IMR-90 (cell line): ENCODE results near the gene TNRC6B.

Source experiments
- BHLHE40 ChIP-seq: fragments of 150-350 bp; IDR thresholded peaks from 2 replicates; pipeline ENCODE4 v1.6.1; 2016; ENCODE audit warnings: mild to moderate bottlenecking, low read depth, low read length
- CEBPB ChIP-seq: IDR thresholded peaks from 2 replicates; pipeline ENCODE4 v1.6.1; 2012; ENCODE audit warnings: low read depth, low read length, improper control_type of control experiment
- MAFK ChIP-seq: IDR thresholded peaks from 2 replicates; pipeline ENCODE4 v1.6.1; 2012; ENCODE audit warnings: low read depth, low read length, improper control_type of control experiment
- MAZ ChIP-seq: IDR thresholded peaks from 2 replicates; pipeline ENCODE4 v1.6.1; 2012; ENCODE audit warnings: low read depth, mild to moderate bottlenecking, low read length, improper control_type of control experiment, moderate library complexity, borderline replicate concordance
- MXI1 ChIP-seq: IDR thresholded peaks from 2 replicates; pipeline ENCODE4 v1.6.1; 2012; ENCODE audit warnings: low read depth, mild to moderate bottlenecking, low read length, moderate library complexity, borderline replicate concordance
- POLR2A ChIP-seq: IDR thresholded peaks from 2 replicates; pipeline ENCODE4 v1.6.1; 2012; ENCODE audit warnings: mild to moderate bottlenecking, low read depth, low read length
- RAD21 ChIP-seq: IDR thresholded peaks from 2 replicates; pipeline ENCODE4 v1.6.1; 2012; ENCODE audit warnings: low read length, improper control_type of control experiment
- RCOR1 ChIP-seq: IDR thresholded peaks from 2 replicates; pipeline ENCODE4 v1.6.1; 2012; ENCODE audit warnings: mild to moderate bottlenecking, low read length, improper control_type of control experiment; ENCODE audit not compliant: insufficient replicate concordance
- SMC3 ChIP-seq: fragments of 150-350 bp; IDR thresholded peaks from 2 replicates; pipeline ENCODE4 v1.6.1; 2016; ENCODE audit warnings: low read depth, mild to moderate bottlenecking, antibody characterized with exemption, low read length, moderate library complexity
- USF2 ChIP-seq: fragments of 150-350 bp; IDR thresholded peaks from 2 replicates; pipeline ENCODE4 v1.6.1; 2017; ENCODE audit warnings: mild to moderate bottlenecking, antibody characterized with exemption, low read length, low read depth
- TF ChIP-seq, protein P1 (sequence below): conservative IDR thresholded peaks from 2 replicates; pipeline ENCODE4 v1.5.1; 2012; ENCODE audit warnings: mild to moderate bottlenecking, low read depth, low read length, improper control_type of control experiment
- TF ChIP-seq, protein P2 (sequence below): fragments of 150-350 bp; IDR thresholded peaks from 2 replicates; pipeline ENCODE4 v1.6.1; 2016; ENCODE audit warnings: low read depth, mild to moderate bottlenecking, low read length, moderate library complexity, borderline replicate concordance

DNA sequence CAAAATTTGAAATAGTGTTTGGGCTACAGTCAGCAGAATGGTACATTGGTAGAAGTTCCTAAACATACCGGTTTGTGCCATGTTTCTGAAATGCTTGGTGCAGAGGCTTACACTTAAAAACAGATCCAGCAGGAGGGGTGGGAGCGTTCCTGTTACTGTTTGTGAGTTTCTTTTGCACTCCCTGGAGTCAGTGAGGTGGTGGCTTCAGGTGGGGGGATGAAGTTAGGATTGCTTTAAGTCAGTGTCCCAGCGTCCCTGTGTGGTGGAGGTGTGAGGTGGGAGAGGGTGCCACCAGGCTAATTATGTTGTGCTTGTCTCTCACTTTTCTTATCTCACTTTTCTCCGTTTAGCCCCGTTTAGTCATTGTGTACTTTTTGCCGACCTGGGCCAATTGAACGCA lies 9.7 kb downstream of the TNRC6B start:
- TF ChIP-seq, protein P1, sequence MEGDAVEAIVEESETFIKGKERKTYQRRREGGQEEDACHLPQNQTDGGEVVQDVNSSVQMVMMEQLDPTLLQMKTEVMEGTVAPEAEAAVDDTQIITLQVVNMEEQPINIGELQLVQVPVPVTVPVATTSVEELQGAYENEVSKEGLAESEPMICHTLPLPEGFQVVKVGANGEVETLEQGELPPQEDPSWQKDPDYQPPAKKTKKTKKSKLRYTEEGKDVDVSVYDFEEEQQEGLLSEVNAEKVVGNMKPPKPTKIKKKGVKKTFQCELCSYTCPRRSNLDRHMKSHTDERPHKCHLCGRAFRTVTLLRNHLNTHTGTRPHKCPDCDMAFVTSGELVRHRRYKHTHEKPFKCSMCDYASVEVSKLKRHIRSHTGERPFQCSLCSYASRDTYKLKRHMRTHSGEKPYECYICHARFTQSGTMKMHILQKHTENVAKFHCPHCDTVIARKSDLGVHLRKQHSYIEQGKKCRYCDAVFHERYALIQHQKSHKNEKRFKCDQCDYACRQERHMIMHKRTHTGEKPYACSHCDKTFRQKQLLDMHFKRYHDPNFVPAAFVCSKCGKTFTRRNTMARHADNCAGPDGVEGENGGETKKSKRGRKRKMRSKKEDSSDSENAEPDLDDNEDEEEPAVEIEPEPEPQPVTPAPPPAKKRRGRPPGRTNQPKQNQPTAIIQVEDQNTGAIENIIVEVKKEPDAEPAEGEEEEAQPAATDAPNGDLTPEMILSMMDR = no peak
- TF ChIP-seq, protein P2, sequence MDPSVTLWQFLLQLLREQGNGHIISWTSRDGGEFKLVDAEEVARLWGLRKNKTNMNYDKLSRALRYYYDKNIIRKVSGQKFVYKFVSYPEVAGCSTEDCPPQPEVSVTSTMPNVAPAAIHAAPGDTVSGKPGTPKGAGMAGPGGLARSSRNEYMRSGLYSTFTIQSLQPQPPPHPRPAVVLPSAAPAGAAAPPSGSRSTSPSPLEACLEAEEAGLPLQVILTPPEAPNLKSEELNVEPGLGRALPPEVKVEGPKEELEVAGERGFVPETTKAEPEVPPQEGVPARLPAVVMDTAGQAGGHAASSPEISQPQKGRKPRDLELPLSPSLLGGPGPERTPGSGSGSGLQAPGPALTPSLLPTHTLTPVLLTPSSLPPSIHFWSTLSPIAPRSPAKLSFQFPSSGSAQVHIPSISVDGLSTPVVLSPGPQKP = no peak
- TF ChIP-seq RAD21 (no peak), MXI1 (no peak), MAZ (no peak), RCOR1 (no peak), POLR2A (no peak), CEBPB (no peak), BHLHE40 (no peak), MAFK (no peak), SMC3 (no peak), USF2 (no peak)
